HL-60/S4 (cell line): Measurements from ENCODE around the gene SULT6B1.
"Not testable (repeated sequence)": the region's sequence is repeated elsewhere in the genome, so short reads cannot be mapped to it uniquely, and the experiment has no call there.

Source experiments
- in situ Hi-C: fragments of 300-500 bp; cut with MboI; formaldehyde crosslinking; loops from 2 replicates; pipeline ENCODE4 v1.14.3; 2022; ENCODE audit warnings: low sequenced_read_pairs

The SULT6B1 gene, protein sequence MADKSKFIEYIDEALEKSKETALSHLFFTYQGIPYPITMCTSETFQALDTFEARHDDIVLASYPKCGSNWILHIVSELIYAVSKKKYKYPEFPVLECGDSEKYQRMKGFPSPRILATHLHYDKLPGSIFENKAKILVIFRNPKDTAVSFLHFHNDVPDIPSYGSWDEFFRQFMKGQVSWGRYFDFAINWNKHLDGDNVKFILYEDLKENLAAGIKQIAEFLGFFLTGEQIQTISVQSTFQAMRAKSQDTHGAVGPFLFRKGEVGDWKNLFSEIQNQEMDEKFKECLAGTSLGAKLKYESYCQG

GRCh38 chr2:37188570-37188969 lies at the start of gene SULT6B1:
Gene SULT6B1 (minus strand): TSS chr2:37188670. CDS start chr2:37188640, 30 bp downstream.
- in situ Hi-C loops = no loop called here

DNA sequence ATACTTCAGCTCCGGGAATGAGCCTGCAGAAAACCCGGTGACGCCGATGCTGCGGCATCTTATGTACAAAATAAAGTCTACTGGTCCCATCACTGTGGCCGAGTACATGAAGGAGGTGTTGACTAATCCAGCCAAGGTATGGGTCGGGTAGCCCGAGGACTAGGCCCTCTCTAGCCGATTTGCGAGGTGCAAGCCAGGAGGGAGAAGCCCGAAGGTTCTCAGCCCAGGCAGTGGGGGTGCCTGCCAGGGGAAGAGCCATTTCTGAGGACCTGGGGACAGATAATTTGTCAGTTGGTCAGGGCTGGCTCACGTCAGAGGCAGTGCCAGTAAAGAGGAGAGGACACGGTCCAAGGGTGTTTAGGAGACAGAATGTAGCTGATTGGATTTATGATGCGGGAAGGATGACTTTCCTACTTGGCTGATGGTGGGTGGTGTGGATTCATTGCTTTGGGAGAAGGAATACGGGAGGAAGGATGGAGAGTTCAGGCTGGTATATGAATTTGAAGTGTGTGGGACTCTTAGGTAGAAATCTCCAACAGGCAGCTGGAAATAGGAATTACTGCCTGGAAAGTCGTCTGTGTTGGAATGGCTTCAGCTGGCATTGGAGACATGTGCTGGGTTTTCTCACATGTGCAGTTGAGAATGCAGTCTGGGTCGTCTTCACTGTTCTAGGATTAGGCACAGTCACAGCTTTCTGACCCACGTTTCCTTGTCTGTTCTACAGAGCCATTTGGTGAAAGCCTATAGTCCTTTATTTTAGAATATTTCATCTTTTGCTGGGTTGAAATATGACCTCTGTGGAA lies 43.9 kb upstream of the SULT6B1 start:
- in situ Hi-C loops = no loop called here

DNA sequence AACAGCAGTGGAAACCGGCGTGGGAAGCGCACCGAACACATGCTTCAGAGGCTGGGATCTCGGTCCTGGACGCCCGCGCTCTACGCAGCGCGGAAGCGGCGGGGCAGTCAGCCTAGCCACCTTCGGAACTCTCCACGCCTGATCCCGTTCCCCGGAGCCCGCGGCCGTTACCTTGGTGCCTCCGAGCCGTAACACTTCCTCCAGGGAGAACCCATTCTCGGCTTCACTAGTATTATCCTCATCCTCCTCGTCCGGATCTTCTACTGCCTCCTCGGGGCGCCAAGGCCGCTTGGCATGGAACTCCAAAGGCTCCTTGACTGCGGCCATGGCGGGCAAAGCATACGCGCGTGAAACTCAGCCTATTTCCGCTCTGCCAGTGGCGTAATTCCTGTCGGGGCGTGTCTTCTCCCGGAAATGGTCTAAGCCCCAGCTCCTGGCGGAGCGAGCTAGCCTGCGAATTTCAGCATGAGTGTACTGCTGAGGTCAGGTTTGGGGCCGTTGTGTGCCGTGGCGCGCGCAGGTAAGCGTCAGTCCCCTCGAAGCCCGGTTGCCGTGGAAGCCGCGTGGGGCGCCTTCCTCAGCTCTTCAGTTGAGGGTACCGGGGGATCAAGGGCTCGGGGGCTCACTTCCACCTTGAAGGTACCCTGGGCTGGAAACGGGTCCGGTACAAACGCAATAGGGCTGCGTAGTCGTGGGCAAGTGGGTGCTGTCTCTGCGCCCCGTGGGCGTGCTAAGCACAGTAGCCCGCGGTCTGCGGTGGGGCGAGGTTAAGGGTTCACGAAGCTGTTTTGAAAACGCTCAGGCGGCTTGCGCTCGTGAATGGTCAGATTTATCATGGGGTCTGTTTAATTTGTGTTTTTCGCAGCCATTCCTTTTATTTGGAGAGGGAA lies 43.0 kb upstream of the SULT6B1 start, which contains the start of the genes CEBPZ and NDUFAF7:
TSS of gene CEBPZ (minus strand) at position 356 of the 890 bp plus-strand sequence. CDS start at position 327, 29 bp downstream.
TSS of gene NDUFAF7 (plus strand) at position 418 of the 890 bp plus-strand sequence. CDS start at position 466, 48 bp downstream.
- in situ Hi-C loops = no loop called here

DNA sequence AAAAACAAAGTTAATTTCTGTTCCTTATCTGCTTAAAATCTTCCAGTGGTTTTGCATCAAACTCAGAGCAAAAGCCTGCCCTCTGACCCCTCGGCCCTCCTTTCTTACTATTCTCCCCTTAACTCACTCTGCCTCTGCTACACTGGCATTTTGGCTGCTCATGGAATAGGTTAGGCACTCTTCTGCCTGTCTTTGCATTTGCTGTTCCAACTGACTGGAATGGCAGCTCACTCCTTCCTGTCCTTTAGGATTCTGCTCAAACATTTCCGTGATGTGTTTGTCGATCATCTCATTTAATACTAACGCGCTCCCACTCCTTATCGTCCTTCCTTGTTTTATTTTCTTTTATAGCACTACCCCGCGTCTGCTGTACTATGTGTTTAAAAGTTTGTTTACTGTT lies 42.1 kb upstream of the SULT6B1 start:
- in situ Hi-C loops = no loop called here

GRCh38 chr2:37228788-37229187 lies 40.3 kb upstream of the SULT6B1 start:
- in situ Hi-C loops = no loop called here

DNA sequence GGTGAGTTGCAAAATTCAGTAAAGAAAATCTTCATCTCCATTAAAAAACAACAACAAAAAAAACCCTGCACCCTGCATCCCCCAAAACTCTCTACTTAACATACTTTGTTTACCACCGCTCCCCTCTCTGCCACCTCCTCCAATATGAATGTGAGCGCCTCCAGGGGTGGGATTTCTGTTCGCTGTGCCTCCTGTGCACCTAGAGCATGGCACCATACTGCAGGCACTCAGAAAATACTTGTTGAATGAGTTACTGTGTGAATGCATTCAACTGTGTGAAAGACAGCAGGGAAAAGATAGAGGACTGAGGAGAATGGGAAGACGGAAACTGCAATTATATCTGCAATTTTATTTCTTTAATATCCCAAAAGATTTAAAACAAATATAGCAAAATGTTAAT lies 38.4 kb upstream of the SULT6B1 start:
- in situ Hi-C loops = no loop called here

- in situ Hi-C loops = not testable (repeated sequence)
These were observed 36.7 kb upstream of the SULT6B1 start for GRCh38 chr2:37225129-37225528.

GRCh38 chr2:37224063-37224462 lies 35.6 kb upstream of the SULT6B1 start:
- in situ Hi-C loops = no loop called here

GRCh38 chr2:37223131-37223530 lies 34.7 kb upstream of the SULT6B1 start:
- in situ Hi-C loops = no loop called here

- in situ Hi-C loops = no loop called here
These were observed 30.6 kb upstream of the SULT6B1 start for GRCh38 chr2:37219046-37219445.

- in situ Hi-C loops = no loop called here
These were observed 26.8 kb upstream of the SULT6B1 start for GRCh38 chr2:37215250-37215649.

DNA sequence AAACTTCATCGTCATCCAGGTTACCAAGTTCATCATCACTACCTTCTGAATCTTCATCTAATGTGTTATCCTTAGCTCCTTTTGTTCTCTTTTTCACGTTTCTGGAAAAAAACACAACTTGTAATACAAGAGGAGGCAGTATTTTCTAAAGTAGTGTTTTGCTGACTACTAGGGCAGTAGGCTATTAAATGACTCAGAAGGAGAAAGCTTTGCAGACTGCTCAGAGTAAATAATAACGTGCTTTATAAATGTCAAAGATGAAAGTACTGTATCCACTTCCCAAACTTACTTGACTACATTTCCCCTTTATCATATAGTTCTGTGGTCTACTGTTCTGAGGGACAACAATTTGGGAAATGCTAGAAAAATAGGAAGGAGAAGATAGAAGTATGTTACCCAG lies 23.5 kb upstream of the SULT6B1 start:
- in situ Hi-C loops = no loop called here

- in situ Hi-C loops = no loop called here
These were observed 22.7 kb upstream of the SULT6B1 start for GRCh38 chr2:37211212-37211611.

DNA sequence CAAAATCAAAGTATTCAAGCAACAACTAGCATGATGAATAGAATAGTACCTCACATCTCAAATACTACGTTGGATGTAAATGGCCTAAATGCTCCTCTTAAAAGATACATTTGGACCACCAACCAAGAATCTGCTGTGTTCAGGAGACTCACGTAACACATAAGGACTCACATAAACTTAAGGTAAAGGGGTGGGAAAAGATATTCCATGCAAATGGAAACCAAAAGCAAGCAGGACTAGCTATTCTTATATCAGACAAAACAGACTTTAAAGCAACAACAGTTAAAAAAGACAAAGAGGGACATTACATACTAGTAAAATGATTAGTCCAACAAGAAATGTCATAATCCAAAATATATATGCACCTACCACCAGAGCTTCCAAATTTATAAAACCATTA lies 18.3 kb upstream of the SULT6B1 start:
- in situ Hi-C loops = not testable (repeated sequence)

DNA sequence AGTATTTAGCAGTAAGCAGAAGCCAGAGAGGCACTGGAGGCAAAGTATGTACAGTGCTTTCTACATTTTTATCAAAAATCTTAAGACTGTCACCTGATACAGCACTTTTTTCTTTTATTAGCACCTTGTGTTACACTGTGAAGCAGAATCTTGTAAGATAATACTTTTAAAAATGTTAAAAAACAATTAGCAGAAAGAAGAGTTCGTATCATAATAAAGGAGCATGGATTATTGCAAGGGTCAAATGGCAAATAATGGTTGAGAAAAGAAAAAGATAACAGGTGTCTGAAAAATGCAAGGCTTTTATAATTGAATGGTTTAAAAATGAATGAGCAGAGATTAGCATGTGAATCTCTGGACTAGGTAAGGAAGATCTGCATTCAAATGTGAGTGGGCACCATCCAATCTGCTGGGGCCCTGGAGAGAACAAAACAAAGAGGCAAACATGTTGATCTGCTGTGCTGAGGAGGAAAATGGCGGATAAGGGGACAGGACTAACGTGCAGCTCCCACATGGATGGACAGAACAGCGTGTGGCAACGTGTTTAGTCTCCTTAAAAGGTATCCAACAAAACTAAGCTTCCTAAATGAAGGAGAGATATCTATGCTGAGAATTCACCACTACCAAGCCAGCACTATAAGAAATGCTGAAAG lies 17.3 kb upstream of the SULT6B1 start:
- in situ Hi-C loops = no loop called here

DNA sequence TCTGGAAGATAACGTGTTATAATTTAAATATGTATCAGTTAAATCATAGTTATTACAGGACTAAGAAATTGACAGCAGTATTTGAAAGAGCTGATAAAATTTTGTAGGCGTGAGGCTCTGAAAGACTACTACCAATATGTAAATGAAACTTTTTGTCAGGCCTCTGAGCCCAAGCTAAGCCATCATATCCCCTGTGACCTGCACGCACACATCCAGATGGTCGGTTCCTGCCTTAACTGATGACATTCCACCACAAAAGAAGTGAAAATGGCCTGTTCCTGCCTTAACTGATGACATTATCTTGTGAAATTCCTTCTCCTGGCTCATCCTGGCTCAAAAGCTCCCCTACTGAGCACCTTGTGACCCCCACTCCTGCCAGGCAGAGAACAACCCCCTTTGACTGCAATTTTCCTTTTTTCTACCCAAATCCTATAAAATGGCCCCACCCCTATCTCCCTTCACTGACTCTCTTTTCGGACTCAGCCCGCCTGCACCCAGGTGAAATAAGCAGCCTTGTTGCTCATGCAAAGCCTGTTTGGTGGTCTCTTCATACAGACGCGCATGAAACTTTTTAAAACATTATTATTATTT lies 16.7 kb upstream of the SULT6B1 start:
- in situ Hi-C loops = not testable (repeated sequence)

DNA sequence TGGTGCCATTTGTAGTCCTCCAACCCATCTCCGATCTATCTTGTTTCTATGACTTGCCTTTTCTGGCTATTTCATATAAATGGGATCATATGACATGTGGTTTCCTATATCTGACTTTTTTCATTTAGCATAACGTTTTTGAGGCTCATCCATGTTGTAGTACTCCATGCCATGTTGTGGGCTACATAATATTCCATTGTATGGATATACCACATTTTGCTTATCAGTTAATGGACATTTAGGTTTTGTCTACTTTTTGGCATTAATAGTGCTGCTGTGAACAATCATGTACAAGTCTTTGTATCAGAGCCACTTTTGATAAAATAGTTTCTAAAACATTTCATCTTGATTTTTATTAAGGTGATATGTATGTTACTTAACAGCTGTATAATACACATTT lies 15.2 kb upstream of the SULT6B1 start:
- in situ Hi-C loops = no loop called here

GRCh38 chr2:37201766-37202165 lies 13.3 kb upstream of the SULT6B1 start:
- in situ Hi-C loops = no loop called here

DNA sequence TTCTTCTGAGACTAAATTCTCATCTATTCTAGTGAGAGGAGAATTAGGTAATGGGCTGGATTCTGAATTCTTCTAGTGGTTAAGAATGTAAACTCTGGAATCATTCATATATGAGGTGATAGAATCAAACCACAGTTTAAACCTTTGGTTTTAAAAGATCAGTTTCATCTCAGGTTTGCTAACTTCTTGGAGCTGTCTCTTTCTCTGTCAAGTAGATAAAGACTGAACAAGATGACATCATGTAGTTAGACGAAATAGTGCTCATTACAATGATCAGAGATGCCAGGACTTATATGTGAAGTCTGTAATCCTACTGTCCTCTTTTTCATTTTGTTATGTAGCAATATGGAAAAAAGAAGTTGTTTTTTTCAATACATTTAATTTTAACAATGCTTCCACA lies 12.7 kb upstream of the SULT6B1 start:
- in situ Hi-C loops = no loop called here

- in situ Hi-C loops = no loop called here
These were observed 10.2 kb upstream of the SULT6B1 start for GRCh38 chr2:37198681-37199065.
